Subcutaneous adipose tissue (tissue), 4 donors: ENCODE measurements around the gene PPP1R27. TPM values are rescaled to one million over a fixed set of nuclear protein-coding genes. Genes with fewer than 3 reads are reported as not detected.

ENCODE experiments used
- total RNA-seq, 4 donors: library from RNA; depleted of rRNA; stranded (reverse); fragments of >200 nt; gene quantifications; one replicate each; pipeline ENCODE4 v1.1.0, GENCODE V29; 2016
- TF ChIP-seq, protein P1 (sequence below): fragments of 450-650 bp; IDR thresholded peaks from one replicate; pipeline ENCODE4 v1.5.1; 2016; ENCODE audit warnings: low read depth, mild to moderate bottlenecking, control low read depth, antibody characterized with exemption, moderate library complexity

Gene PPP1R27
- total RNA-seq, 4 donors from 2014 or later: not detected

DNA sequence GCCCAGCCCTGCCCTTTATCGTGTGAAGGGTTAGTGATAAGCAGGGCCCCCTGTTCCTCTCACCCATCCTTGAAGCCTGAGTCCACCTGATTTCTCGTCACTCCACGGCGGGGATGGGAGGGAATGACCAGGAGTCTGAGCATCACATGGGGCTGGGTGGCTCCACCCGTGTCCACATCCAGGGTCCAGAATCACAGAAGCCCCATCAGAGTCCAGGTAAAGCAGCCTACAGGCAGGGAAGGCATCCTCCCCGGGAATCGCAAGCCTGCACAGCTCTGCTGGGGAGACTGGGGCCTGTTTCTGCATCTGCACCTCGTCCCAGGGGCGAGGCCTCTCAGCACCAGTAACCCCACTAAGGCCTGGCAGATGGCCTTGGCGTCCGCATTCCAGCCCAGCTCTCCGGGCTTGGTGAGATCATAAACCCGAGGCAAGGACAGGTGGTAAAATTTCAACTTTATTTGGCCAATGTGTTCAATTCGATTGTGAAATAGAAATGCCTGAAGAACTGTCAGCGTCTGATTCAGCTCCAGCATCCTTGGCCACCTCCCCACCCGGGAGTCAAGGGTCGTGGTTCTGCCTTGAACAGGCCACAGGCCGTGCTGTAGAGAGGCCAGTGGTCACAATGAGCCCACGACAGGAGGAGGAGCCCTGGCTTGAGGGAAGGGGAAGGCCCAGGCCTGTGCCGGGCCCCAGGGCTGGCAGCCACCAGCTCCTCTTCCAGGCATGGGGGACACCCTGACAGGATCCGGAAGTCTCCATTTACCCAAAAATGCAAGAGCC is 8.1 kb upstream of the PPP1R27 start:
- TF ChIP-seq, protein P1, sequence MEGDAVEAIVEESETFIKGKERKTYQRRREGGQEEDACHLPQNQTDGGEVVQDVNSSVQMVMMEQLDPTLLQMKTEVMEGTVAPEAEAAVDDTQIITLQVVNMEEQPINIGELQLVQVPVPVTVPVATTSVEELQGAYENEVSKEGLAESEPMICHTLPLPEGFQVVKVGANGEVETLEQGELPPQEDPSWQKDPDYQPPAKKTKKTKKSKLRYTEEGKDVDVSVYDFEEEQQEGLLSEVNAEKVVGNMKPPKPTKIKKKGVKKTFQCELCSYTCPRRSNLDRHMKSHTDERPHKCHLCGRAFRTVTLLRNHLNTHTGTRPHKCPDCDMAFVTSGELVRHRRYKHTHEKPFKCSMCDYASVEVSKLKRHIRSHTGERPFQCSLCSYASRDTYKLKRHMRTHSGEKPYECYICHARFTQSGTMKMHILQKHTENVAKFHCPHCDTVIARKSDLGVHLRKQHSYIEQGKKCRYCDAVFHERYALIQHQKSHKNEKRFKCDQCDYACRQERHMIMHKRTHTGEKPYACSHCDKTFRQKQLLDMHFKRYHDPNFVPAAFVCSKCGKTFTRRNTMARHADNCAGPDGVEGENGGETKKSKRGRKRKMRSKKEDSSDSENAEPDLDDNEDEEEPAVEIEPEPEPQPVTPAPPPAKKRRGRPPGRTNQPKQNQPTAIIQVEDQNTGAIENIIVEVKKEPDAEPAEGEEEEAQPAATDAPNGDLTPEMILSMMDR: no peak

DNA sequence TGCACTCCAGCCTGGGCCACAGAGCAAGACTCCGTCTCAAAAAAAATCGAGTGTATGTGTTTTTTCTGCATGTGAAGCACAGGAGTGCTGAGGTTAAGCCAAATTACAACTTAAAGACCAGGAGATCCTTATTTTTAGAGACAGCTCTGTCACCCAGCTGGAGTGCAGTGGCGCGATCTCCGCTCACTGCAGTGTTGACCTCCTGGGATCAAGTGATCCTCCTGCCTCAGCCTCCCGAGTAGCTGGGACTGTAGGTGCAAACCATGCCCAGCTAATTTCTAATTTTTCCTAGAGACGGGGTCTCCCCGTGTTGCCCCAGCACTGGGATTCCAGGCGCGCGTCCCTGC is 7.5 kb upstream of the PPP1R27 start:
- TF ChIP-seq, protein P1: no peak

DNA sequence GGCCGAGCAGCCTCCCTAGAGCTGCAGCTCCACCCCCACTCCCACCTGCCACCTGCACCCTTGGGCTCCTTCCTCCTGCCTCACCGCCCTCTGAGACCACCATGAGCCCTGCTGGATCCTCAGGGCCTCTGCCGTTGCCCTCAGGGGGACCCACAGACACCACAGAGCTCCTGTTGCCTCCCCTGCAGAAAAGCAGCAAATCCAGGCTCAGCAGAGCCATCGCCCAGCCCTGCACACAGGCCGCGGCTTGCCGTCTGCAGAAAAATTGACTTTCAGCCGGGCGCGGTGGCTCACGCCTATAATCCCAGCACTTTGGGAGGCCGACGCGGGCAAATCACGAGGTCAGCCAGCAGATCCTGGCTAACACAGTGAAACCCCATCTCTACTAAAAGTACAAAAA is 7.0 kb upstream of the PPP1R27 start:
- TF ChIP-seq, protein P1: no peak

DNA sequence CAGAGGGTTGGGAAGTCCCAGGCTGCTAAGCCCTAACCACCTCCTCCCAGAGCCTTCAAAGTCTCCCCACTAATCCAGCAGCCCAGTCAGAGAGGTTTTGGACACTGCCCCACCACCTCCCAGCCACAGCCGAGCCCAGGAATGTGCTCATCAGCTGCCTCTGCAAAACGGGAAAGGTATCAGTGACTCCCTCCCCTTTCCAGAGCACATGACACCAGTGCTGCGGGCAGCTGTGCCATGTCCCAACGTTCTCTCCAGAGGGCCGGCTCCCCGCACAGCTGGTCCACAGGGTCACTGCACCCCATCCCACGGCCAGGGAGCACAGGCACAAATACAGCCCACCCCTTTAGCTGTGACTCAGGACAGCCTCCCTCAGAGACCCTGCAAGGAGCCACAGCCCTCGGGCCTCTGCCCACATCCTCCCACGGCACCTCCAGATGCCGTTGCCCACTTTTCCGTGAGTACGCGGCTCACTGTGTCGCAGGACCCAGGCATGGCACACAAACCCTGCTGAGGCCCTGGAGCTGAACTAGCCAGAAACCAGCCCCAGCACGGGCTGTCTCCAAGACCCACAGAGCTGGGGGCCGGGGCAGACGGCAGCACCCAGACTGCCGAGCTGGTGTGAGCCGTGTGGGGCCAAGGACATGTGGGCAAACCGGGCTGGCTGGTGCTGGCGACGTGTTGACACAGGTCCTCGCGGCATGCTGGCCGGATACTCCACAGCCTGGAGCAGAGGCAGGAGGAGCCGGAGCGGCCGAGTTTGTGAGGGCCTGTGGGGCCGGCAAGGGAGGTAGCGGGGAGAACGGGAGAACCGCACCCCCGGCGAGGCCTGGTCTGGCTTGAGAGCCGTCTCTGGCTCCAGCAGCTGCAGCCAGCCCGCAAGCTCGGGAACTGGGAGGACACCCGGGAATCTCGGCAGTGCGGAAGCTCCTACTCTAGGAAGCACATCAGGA is 6.3 kb upstream of the PPP1R27 start:
- TF ChIP-seq, protein P1: no peak

DNA sequence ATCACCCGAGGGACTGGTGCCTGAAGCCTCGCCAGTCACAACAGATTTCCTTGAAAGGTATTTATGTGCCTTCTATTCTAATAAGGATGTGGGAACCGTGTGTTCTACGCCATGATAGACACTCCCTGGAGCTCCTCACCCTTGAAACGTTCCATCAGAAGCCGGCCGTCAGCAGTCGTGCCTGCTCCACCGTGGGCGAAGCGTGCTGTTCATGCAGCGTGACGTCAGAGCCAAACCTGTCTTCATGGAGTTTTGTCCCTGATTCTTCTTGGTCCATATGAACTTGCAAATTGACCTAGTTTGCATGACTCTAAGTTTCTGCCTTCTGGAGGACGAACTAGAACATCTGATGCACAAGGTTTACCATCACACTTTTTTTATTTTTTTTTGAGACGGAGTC is 4.5 kb upstream of the PPP1R27 start:
- TF ChIP-seq, protein P1: no peak

DNA sequence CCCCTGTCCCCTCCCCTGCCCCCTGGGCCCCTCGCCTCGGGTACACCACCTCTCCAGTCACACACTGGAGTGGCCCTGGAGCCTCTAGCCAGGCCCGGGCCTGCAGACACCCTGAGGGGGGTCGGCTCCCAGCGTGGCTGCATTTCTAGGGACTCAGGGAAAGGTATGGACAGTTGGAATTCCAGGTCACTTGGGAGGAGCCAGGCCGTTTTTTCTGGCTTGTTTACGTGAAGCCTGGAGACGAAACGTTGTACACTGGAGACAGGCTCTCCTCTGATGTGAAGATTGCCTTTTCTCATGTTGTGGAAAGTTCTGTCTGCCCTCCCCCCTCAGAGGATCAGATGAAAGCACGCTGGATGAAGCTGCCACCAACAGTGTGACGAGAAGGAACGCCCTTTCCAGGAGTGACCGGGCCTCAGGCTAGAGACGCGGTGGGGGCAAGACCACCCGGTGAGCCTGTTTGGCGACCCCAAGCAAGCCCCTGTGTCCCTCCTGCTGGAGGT is 4.0 kb upstream of the PPP1R27 start:
- TF ChIP-seq, protein P1: no peak

DNA sequence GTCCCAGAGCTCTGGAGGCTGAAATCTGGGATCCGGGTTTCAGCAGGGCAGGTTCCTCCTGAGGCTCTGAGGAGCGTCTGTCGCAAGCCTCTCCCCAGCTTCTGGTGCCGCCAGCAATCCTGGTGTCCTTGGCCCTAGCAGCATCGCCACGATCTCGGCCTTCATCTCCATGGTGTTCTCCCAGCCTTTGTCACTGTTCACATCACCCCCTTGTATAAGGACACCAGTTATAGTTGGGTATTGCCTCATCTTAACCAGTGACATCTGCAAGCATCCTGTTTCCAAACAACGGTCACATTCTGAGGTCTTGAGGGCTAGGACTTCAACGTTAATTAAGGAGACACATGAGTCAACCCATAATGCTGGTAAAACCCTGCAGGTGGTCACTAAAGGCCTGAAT is 2.8 kb upstream of the PPP1R27 start:
- TF ChIP-seq, protein P1: no peak
